ENCODE data around the gene MEOX1.

Gene MEOX1

DNA sequence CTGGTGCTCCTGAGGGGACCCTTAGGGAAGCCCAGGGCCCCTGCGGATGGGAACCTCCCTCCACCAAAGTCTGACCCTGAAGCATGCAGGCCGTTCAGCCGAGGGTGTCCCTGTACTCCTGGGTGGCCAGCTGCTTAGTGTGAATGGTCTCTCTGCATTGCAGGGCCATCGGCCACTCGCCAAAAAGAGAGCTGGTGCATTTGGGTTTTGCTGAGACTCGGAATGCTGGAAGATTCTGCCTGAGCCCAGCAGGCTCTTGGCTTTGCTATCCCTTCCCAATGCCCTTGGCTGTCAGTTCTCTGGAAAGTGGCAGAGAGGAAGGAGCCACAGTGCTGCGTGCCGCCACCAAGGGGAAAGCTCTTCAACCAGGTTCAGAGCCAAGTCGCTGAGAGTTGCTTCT, 2.8 kb downstream of the MEOX1 start:
- no peak overlapping the region for H3K9ac ChIP-seq (ENCODE audit: low read length)
- no peak for DNase-seq
- H3K79me2 ChIP-seq (ENCODE audit: low read length) = no peaks in the 10 kb centered on the region
- H3K9me3 ChIP-seq (replicated peaks; ENCODE audit: insufficient read depth, low read length) = no peaks in the 10 kb centered on the region
- no peak overlapping the region for H3K27ac ChIP-seq (ENCODE audit: low read length)
- H3K9me2 ChIP-seq (replicated peaks; ENCODE audit: insufficient read depth, low read length) = no peaks in the 10 kb centered on the region
- H2AFZ ChIP-seq (ENCODE audit: low read length) = no peak overlapping the region
- H3K4me1 ChIP-seq (ENCODE audit: low read length) = peaks cover 17% of the 10 kb centered on the region
- H3K4me3 ChIP-seq (ENCODE audit: low read length) = no peak overlapping the region
- H3F3A ChIP-seq (ENCODE audit: insufficient read depth, low read length) = peaks cover 12% of the 10 kb centered on the region
- TF ChIP-seq EZH2phosphoT487 (IDR thresholded peaks at IDR 0.05; ENCODE audit: low read length) (no peak), EZH2 (optimal IDR thresholded peaks at IDR 0.05; ENCODE audit: low read depth, low read length) (no peak)
- TF ChIP-seq, protein P1, sequence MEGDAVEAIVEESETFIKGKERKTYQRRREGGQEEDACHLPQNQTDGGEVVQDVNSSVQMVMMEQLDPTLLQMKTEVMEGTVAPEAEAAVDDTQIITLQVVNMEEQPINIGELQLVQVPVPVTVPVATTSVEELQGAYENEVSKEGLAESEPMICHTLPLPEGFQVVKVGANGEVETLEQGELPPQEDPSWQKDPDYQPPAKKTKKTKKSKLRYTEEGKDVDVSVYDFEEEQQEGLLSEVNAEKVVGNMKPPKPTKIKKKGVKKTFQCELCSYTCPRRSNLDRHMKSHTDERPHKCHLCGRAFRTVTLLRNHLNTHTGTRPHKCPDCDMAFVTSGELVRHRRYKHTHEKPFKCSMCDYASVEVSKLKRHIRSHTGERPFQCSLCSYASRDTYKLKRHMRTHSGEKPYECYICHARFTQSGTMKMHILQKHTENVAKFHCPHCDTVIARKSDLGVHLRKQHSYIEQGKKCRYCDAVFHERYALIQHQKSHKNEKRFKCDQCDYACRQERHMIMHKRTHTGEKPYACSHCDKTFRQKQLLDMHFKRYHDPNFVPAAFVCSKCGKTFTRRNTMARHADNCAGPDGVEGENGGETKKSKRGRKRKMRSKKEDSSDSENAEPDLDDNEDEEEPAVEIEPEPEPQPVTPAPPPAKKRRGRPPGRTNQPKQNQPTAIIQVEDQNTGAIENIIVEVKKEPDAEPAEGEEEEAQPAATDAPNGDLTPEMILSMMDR (IDR thresholded peaks at IDR 0.05; ENCODE audit: low read length) = no peak
- no peaks in the 10 kb centered on the region for H4K20me1 ChIP-seq (ENCODE audit: insufficient read depth, low read length)
- no peaks in the 10 kb centered on the region for H3K36me3 ChIP-seq (replicated peaks; ENCODE audit: insufficient read depth, low read length)
- no peak overlapping the region for H3K4me2 ChIP-seq (ENCODE audit: low read depth, low read length)
- H3K27me3 ChIP-seq (replicated peaks; ENCODE audit: insufficient read depth, low read length) = peaks cover 94% of the 10 kb centered on the region

DNA sequence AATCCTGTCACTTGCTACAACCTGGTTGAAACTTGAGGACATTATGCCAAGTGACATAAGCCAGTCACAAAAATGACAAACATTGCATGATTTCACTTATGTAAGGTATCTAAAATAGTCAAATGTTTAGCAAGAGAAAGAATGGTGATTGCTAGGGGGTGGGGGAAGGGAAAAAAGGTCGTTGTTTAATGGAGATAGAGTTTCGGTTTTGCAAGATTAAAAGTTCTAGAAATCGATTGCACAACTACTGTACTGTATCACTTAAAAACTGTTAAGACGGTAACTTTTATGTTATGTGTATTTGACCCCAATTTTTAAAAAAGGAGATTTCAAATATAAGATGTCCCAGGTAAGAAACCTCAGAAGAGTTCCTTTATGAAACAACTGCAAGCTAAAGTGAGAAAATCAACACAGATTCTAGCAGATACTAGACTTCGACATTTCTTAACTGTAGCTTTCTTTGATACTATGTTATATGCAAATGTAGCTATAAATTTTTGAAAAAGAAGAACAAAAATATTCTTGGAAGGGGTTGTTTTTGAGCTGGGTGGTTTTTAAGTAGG, 5.9 kb downstream of the MEOX1 start:
- Histone ChIP-seq H3K4me2 (ENCODE audit: low read depth, low read length) (no peak overlapping the region), H2AFZ (ENCODE audit: low read length) (no peak overlapping the region)

DNA sequence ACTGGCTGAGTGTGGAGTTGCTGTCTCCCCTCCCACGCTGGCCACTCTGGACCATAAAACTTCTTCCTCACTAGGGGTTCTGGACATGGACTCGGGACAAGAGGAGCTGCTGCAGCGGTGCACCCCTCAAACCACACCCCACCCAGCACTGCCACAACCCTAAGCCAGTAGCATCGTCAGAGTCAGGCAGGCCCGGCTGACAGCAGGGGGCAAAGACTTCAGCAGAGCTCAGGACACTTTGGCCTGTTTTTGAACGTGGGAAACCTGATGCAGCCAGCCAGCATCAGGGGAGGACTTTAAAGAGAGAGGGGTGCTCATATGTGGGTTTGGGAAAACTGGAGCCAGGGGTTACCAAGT, 9.6 kb downstream of the MEOX1 start:
- H3K27me3 ChIP-seq (replicated peaks; ENCODE audit: insufficient read depth, low read length) = peaks cover 83% of the 10 kb centered on the region
- H2AFZ ChIP-seq (ENCODE audit: low read length) = no peak overlapping the region
- no peak overlapping the region for H3K4me3 ChIP-seq (ENCODE audit: low read length)
- TF ChIP-seq, protein P1 (IDR thresholded peaks at IDR 0.05; ENCODE audit: low read length) = no peak
- TF ChIP-seq EZH2phosphoT487 (IDR thresholded peaks at IDR 0.05; ENCODE audit: low read length) = no peak
- TF ChIP-seq EZH2 (optimal IDR thresholded peaks at IDR 0.05; ENCODE audit: low read depth, low read length) = no peak
- H3K36me3 ChIP-seq (replicated peaks; ENCODE audit: insufficient read depth, low read length) = no peaks in the 10 kb centered on the region
- H3K9me2 ChIP-seq (replicated peaks; ENCODE audit: insufficient read depth, low read length) = no peaks in the 10 kb centered on the region
- no peak overlapping the region for H3K4me2 ChIP-seq (ENCODE audit: low read depth, low read length)
- no peaks in the 10 kb centered on the region for H3K79me2 ChIP-seq (ENCODE audit: low read length)
- H3K27ac ChIP-seq (ENCODE audit: low read length) = no peak overlapping the region
- H3F3A ChIP-seq (ENCODE audit: insufficient read depth, low read length) = no peaks in the 10 kb centered on the region
- H3K9ac ChIP-seq (ENCODE audit: low read length) = no peak overlapping the region
- H3K4me1 ChIP-seq (ENCODE audit: low read length) = no peaks in the 10 kb centered on the region
- no peak for DNase-seq
- H4K20me1 ChIP-seq (ENCODE audit: insufficient read depth, low read length) = no peaks in the 10 kb centered on the region
- no peaks in the 10 kb centered on the region for H3K9me3 ChIP-seq (replicated peaks; ENCODE audit: insufficient read depth, low read length)

More for the DNA sequence above, 5.9 kb downstream of the MEOX1 start:
- H3F3A ChIP-seq (ENCODE audit: insufficient read depth, low read length) = no peaks in the 10 kb centered on the region
- DNase-seq = no peak
- TF ChIP-seq EZH2phosphoT487 (IDR thresholded peaks at IDR 0.05; ENCODE audit: low read length) = no peak
- no peak for TF ChIP-seq EZH2 (optimal IDR thresholded peaks at IDR 0.05; ENCODE audit: low read depth, low read length)
- TF ChIP-seq, protein P1 (IDR thresholded peaks at IDR 0.05; ENCODE audit: low read length) = no peak
- no peak overlapping the region for H3K4me3 ChIP-seq (ENCODE audit: low read length)
- peaks cover 84% of the 10 kb centered on the region for H3K27me3 ChIP-seq (replicated peaks; ENCODE audit: insufficient read depth, low read length)
- no peaks in the 10 kb centered on the region for H4K20me1 ChIP-seq (ENCODE audit: insufficient read depth, low read length)
- no peaks in the 10 kb centered on the region for H3K9me3 ChIP-seq (replicated peaks; ENCODE audit: insufficient read depth, low read length)
- H3K27ac ChIP-seq (ENCODE audit: low read length) = no peak overlapping the region
- H3K9ac ChIP-seq (ENCODE audit: low read length) = no peak overlapping the region
- H3K4me1 ChIP-seq (ENCODE audit: low read length) = no peaks in the 10 kb centered on the region
- no peaks in the 10 kb centered on the region for H3K9me2 ChIP-seq (replicated peaks; ENCODE audit: insufficient read depth, low read length)
- no peaks in the 10 kb centered on the region for H3K36me3 ChIP-seq (replicated peaks; ENCODE audit: insufficient read depth, low read length)
- no peaks in the 10 kb centered on the region for H3K79me2 ChIP-seq (ENCODE audit: low read length)
